ENCODE measurements around the gene GRID1. TPM values are rescaled to one million over a fixed set of nuclear protein-coding genes. Genes with fewer than 3 reads are reported as not detected.

The GRID1 gene
- total RNA-seq, 1 donor from 2014 or later, result 0.22 TPM

DNA sequence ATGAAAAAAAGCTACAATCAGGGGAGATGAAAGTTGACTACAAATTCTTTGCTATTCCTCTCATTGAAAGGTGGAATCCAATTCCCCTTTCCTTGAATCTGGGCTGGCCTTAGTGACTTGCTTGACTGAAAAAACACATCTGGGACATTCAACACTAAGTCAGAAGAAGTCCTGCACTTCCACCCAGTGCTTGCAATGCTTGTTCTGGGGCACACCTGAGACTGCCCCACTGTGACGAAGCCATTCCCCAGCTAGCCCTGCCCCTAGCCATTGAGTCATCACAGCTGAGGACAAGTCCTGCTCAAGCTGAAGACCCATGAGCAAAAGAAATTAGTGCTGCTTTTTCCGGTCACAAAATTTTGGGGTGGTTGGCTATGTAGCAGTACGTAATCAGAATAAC lies 19.2 kb upstream of the GRID1 start:
- Mint-ChIP-seq H3K4me3 (ENCODE audit: low read depth) (no peak overlapping the region), H3K27ac (no peak overlapping the region), H3K9me3 (ENCODE audit: low read depth) (no peaks in the 10 kb centered on the region), H3K4me1 (ENCODE audit: low read depth) (peaks cover 4% of the 10 kb centered on the region), H3K27me3 (peaks cover 59% of the 10 kb centered on the region), H3K36me3 (ENCODE audit: insufficient read depth) (no peaks in the 10 kb centered on the region)
- DNase-seq (ENCODE audit: low spot score, unreplicated experiment), result no peak
- TF ChIP-seq, protein P1, sequence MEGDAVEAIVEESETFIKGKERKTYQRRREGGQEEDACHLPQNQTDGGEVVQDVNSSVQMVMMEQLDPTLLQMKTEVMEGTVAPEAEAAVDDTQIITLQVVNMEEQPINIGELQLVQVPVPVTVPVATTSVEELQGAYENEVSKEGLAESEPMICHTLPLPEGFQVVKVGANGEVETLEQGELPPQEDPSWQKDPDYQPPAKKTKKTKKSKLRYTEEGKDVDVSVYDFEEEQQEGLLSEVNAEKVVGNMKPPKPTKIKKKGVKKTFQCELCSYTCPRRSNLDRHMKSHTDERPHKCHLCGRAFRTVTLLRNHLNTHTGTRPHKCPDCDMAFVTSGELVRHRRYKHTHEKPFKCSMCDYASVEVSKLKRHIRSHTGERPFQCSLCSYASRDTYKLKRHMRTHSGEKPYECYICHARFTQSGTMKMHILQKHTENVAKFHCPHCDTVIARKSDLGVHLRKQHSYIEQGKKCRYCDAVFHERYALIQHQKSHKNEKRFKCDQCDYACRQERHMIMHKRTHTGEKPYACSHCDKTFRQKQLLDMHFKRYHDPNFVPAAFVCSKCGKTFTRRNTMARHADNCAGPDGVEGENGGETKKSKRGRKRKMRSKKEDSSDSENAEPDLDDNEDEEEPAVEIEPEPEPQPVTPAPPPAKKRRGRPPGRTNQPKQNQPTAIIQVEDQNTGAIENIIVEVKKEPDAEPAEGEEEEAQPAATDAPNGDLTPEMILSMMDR (IDR thresholded peaks at IDR 0.05; ENCODE audit: unreplicated experiment), result no peak

GRCh38 chr10:86377797-86378146 lies 11.2 kb upstream of the GRID1 start:
- Mint-ChIP-seq H3K4me1 (ENCODE audit: low read depth) (no peaks in the 10 kb centered on the region), H3K36me3 (ENCODE audit: insufficient read depth) (no peaks in the 10 kb centered on the region), H3K27ac (no peak overlapping the region), H3K27me3 (peaks cover 73% of the 10 kb centered on the region), H3K9me3 (ENCODE audit: low read depth) (no peaks in the 10 kb centered on the region), H3K4me3 (ENCODE audit: low read depth) (no peak overlapping the region)
- no peak for DNase-seq (ENCODE audit: low spot score, unreplicated experiment)
- TF ChIP-seq, protein P1 (IDR thresholded peaks at IDR 0.05; ENCODE audit: unreplicated experiment), result no peak

DNA sequence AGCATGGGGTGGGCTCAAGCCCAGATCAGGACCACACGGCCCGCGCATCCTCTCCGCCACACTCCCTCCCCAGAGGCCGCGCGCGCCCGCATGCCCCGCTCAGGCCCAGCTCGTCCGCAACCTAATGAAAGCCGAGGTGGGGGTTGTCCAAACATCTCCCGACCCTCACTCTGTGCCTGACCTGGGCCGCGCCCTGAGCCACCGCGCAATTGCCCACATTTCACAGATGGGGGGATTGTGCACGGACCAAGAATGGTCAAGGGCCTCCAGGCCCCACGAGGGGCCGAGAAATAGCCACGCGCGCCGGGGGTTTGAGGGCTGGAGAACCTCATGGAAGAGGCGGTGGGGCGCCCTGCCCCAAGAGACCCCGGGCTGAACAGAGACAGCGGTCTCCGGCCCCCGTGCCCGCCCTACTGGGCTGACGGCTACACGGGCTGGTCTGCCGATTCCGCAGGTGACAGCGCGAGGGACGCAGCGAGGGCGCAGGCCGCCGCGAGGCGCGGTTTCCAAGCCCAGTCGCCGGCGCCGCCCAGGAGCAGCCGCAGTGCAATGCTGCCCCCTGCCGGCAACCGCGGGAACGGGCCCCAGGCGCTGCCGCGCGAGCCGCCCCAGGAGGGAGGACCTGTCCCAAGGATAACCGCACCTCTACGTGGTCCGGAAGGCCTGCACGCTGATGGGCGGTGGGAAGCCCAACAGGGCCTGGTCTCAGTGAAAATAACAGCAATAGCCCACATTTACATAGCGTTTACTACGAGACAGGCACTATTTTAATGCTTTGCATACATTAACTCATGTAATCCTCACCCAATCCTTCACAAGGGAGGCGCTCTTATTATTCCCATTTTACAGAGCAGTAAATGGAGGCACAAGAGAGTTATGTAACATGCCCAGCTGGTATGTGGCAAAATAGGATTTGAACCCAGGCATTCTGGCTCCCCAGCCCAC lies 10.5 kb upstream of the GRID1 start:
- no peak overlapping the region for H3K4me3 Mint-ChIP-seq (ENCODE audit: low read depth)
- peaks cover 77% of the 10 kb centered on the region for H3K27me3 Mint-ChIP-seq
- no peaks in the 10 kb centered on the region for H3K9me3 Mint-ChIP-seq (ENCODE audit: low read depth)
- H3K27ac Mint-ChIP-seq, result no peak overlapping the region
- no peaks in the 10 kb centered on the region for H3K36me3 Mint-ChIP-seq (ENCODE audit: insufficient read depth)
- TF ChIP-seq, protein P1 (IDR thresholded peaks at IDR 0.05; ENCODE audit: unreplicated experiment), result peak; percentile 99
- DNase-seq (ENCODE audit: low spot score, unreplicated experiment), result peak; percentile 92
- H3K4me1 Mint-ChIP-seq (ENCODE audit: low read depth), result no peaks in the 10 kb centered on the region

- no peaks in the 10 kb centered on the region for H3K9me3 Mint-ChIP-seq (ENCODE audit: low read depth)
- peaks cover 77% of the 10 kb centered on the region for H3K27me3 Mint-ChIP-seq
These were observed 9.8 kb upstream of the GRID1 start for GRCh38 chr10:86376403-86376802.

DNA sequence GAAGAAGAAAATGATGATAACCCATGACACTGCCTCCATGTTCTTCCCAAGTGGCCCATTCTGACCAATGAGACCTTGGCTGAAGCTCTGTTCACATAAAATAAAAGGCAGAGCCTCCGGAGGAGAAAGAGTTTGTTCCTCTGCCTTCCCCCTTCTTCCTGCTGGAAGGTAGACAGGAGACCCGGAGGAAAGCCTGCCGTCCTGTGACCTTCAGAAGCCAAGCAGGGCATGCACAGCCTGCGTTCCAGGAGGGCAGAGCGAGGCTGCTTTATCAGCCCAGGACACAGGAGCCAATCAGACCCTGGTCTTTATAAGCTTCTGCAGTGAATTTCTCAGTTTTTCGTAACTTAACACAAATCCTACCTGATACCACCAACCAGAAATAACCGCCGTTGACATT lies 8.6 kb upstream of the GRID1 start:
- H3K36me3 Mint-ChIP-seq (ENCODE audit: insufficient read depth), result no peaks in the 10 kb centered on the region
- H3K27ac Mint-ChIP-seq, result no peak overlapping the region
- TF ChIP-seq, protein P1 (IDR thresholded peaks at IDR 0.05; ENCODE audit: unreplicated experiment), result no peak
- H3K27me3 Mint-ChIP-seq, result peaks cover 78% of the 10 kb centered on the region
- no peaks in the 10 kb centered on the region for H3K4me1 Mint-ChIP-seq (ENCODE audit: low read depth)
- no peaks in the 10 kb centered on the region for H3K9me3 Mint-ChIP-seq (ENCODE audit: low read depth)
- no peak for DNase-seq (ENCODE audit: low spot score, unreplicated experiment)
- H3K4me3 Mint-ChIP-seq (ENCODE audit: low read depth), result no peak overlapping the region

More at GRCh38 chr10:86376403-86376802, 9.8 kb upstream of the GRID1 start:
- H3K27ac Mint-ChIP-seq, result no peak overlapping the region
- DNase-seq (ENCODE audit: low spot score, unreplicated experiment), result no peak
- H3K4me1 Mint-ChIP-seq (ENCODE audit: low read depth), result no peaks in the 10 kb centered on the region
- H3K36me3 Mint-ChIP-seq (ENCODE audit: insufficient read depth), result no peaks in the 10 kb centered on the region
- no peak overlapping the region for H3K4me3 Mint-ChIP-seq (ENCODE audit: low read depth)
- TF ChIP-seq, protein P1 (IDR thresholded peaks at IDR 0.05; ENCODE audit: unreplicated experiment), result no peak

Measured in progenitor cell of endocrine pancreas (in vitro differentiated cells).